ENCODE data around the gene PIK3CD. TPM values are rescaled to one million over a fixed set of nuclear protein-coding genes. Genes with fewer than 3 reads are reported as not detected.
"Not testable (repeated sequence)": the region's sequence is repeated elsewhere in the genome, so short reads cannot be mapped to it uniquely, and the experiment has no call there.

Gene PIK3CD
- total and polyA plus RNA-seq, 2 donors = 15.1 to 30.4 TPM

GRCh38 chr1:9615316-9616063, 36.0 kb upstream of the PIK3CD start:
- Histone ChIP-seq H3K27me3 (ENCODE audit: control insufficient read depth in 2 of 2, insufficient read depth in 1 of 2, low read length in 1 of 2) (peaks cover 0 to 3% of the 10 kb centered on the region in 2 donors), H3K9me3 (ENCODE audit: control insufficient read depth in 2 of 2, insufficient read depth in 1 of 2, low read length in 1 of 2) (no peaks in the 10 kb centered on the region), H3K36me3 (ENCODE audit: control insufficient read depth in 2 of 2, insufficient read depth in 2 of 2, low read length in 1 of 2) (peaks cover 22 to 23% of the 10 kb centered on the region in 2 donors), H3K27ac (ENCODE audit: low read depth in 1 of 2, low read length in 1 of 2) (no peak overlapping the region), H3K4me3 (ENCODE audit: low read length in 2 of 2) (no peak overlapping the region), H3K4me1 (ENCODE audit: control insufficient read depth in 2 of 2, insufficient read depth in 2 of 2, low read length in 2 of 2) (no peaks in the 10 kb centered on the region)
- 55% methylated on average over 16 of the region's 16 CpGs for WGBS
- DNase-seq (ENCODE audit: low read depth in 6 of 9, low spot score in 9 of 9) = peak in 2 of 9 donors; percentile 52 to 55

- no peak overlapping the region for H3K4me3 ChIP-seq (ENCODE audit: low read length in 2 of 2)
- H3K9me3 ChIP-seq (ENCODE audit: control insufficient read depth in 2 of 2, insufficient read depth in 1 of 2, low read length in 1 of 2) = no peaks in the 10 kb centered on the region
- H3K27me3 ChIP-seq (ENCODE audit: control insufficient read depth in 2 of 2, insufficient read depth in 1 of 2, low read length in 1 of 2) = peaks cover 0 to 3% of the 10 kb centered on the region in 2 donors
- DNase-seq (ENCODE audit: low read depth in 6 of 9, low spot score in 9 of 9) = no peak
- H3K4me1 ChIP-seq (ENCODE audit: control insufficient read depth in 2 of 2, insufficient read depth in 2 of 2, low read length in 2 of 2) = no peaks in the 10 kb centered on the region
- WGBS = 89% methylated on average over 18 of the region's 18 CpGs
- H3K36me3 ChIP-seq (ENCODE audit: control insufficient read depth in 2 of 2, insufficient read depth in 2 of 2, low read length in 1 of 2) = peaks cover 0 to 2% of the 10 kb centered on the region in 2 donors
- H3K27ac ChIP-seq (ENCODE audit: low read depth in 1 of 2, low read length in 1 of 2) = no peak overlapping the region
These were observed 32.4 kb upstream of the PIK3CD start for GRCh38 chr1:9618909-9619679.

- H3K36me3 ChIP-seq (ENCODE audit: control insufficient read depth in 2 of 2, insufficient read depth in 2 of 2, low read length in 1 of 2) = no peaks in the 10 kb centered on the region
- H3K27me3 ChIP-seq (ENCODE audit: control insufficient read depth in 2 of 2, insufficient read depth in 1 of 2, low read length in 1 of 2) = peaks cover 0 to 7% of the 10 kb centered on the region in 2 donors
- H3K9me3 ChIP-seq (ENCODE audit: control insufficient read depth in 2 of 2, insufficient read depth in 1 of 2, low read length in 1 of 2) = no peaks in the 10 kb centered on the region
- H3K4me1 ChIP-seq (ENCODE audit: control insufficient read depth in 2 of 2, insufficient read depth in 2 of 2, low read length in 2 of 2) = peaks cover 0 to under 1% of the 10 kb centered on the region in 2 donors
- no peak for DNase-seq (ENCODE audit: low read depth in 6 of 9, low spot score in 9 of 9)
- H3K4me3 ChIP-seq (ENCODE audit: low read length in 2 of 2) = no peak overlapping the region
- H3K27ac ChIP-seq (ENCODE audit: low read depth in 1 of 2, low read length in 1 of 2) = no peak overlapping the region
These were observed 30.5 kb upstream of the PIK3CD start for GRCh38 chr1:9621032-9621431.

GRCh38 chr1:9624081-9624480, 27.4 kb upstream of the PIK3CD start:
- DNase-seq (ENCODE audit: low read depth in 6 of 9, low spot score in 9 of 9) = no peak
- H3K9me3 ChIP-seq (ENCODE audit: control insufficient read depth in 2 of 2, insufficient read depth in 1 of 2, low read length in 1 of 2) = no peaks in the 10 kb centered on the region
- 95% methylated on average over 2 of the region's 2 CpGs for WGBS
- H3K4me3 ChIP-seq (ENCODE audit: low read length in 2 of 2) = no peak overlapping the region
- H3K4me1 ChIP-seq (ENCODE audit: control insufficient read depth in 2 of 2, insufficient read depth in 2 of 2, low read length in 2 of 2) = peaks cover 13 to 30% of the 10 kb centered on the region in 2 donors
- H3K27me3 ChIP-seq (ENCODE audit: control insufficient read depth in 2 of 2, insufficient read depth in 1 of 2, low read length in 1 of 2) = peaks cover 0 to 16% of the 10 kb centered on the region in 2 donors
- no peak overlapping the region for H3K27ac ChIP-seq (ENCODE audit: low read depth in 1 of 2, low read length in 1 of 2)
- no peaks in the 10 kb centered on the region for H3K36me3 ChIP-seq (ENCODE audit: control insufficient read depth in 2 of 2, insufficient read depth in 2 of 2, low read length in 1 of 2)

DNA sequence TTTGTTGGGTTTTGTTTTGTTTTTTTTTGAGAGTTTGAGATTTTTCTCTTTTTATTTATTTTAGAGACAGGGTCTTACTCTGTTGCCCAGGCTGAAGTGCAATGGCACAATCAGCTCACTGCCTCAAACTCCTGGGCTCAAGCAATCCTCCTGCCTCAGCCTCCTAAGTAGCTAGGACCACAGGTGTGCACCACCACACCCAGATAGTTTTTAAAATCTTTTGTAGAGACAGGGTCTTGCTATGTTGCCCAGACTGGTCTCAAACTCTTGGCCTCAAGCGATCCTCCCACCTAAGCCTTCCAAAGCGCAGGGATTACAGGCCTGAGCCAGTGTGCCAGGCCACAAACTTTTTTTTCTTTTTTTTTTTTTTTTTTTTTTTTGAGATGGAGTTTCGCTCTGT, 26.5 kb upstream of the PIK3CD start:
- not testable (repeated sequence) for H3K4me3 ChIP-seq (ENCODE audit: low read length in 2 of 2); H3K36me3 ChIP-seq (ENCODE audit: control insufficient read depth in 2 of 2, insufficient read depth in 2 of 2, low read length in 1 of 2); H3K27ac ChIP-seq (ENCODE audit: low read depth in 1 of 2, low read length in 1 of 2); H3K9me3 ChIP-seq (ENCODE audit: control insufficient read depth in 2 of 2, insufficient read depth in 1 of 2, low read length in 1 of 2); DNase-seq (ENCODE audit: low read depth in 6 of 9, low spot score in 9 of 9)
- WGBS = over 99% methylated on average over 3 of the region's 3 CpGs
- Histone ChIP-seq H3K4me1 (ENCODE audit: control insufficient read depth in 2 of 2, insufficient read depth in 2 of 2, low read length in 2 of 2) (peaks cover 18 to 40% of the 10 kb centered on the region in 2 donors), H3K27me3 (ENCODE audit: control insufficient read depth in 2 of 2, insufficient read depth in 1 of 2, low read length in 1 of 2) (peaks cover 0 to 14% of the 10 kb centered on the region in 2 donors)

DNA sequence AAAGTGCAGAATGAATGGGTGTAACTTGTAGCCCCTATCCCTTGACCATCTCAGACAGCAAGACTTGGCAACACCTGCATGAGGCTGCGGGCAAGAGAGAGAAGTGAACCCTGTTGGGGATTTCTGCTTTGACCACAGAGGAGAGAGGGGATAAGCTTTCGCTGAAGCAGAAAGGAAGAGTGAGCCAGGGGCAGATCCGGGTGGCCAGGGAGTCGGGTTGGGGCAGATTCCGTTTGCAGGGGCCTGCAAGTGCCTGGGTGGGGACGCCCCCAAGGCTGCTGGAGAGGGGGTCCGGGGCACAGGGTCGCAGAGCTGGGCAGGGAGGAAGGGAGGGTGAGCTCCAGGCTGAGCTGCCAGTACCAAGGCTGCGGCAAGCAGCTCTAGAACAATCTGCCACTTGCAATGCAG, 25.3 kb upstream of the PIK3CD start:
- Histone ChIP-seq H3K4me3 (ENCODE audit: low read length in 2 of 2) (no peak overlapping the region), H3K27me3 (ENCODE audit: control insufficient read depth in 2 of 2, insufficient read depth in 1 of 2, low read length in 1 of 2) (peaks cover 0 to 14% of the 10 kb centered on the region in 2 donors), H3K27ac (ENCODE audit: low read depth in 1 of 2, low read length in 1 of 2) (no peak overlapping the region), H3K36me3 (ENCODE audit: control insufficient read depth in 2 of 2, insufficient read depth in 2 of 2, low read length in 1 of 2) (no peaks in the 10 kb centered on the region), H3K4me1 (ENCODE audit: control insufficient read depth in 2 of 2, insufficient read depth in 2 of 2, low read length in 2 of 2) (peaks cover 22 to 52% of the 10 kb centered on the region in 2 donors), H3K9me3 (ENCODE audit: control insufficient read depth in 2 of 2, insufficient read depth in 1 of 2, low read length in 1 of 2) (no peaks in the 10 kb centered on the region)
- peak in 1 of 9 donors; percentile 23 for DNase-seq (ENCODE audit: low read depth in 6 of 9, low spot score in 9 of 9)
- 23% methylated on average over 9 of the region's 9 CpGs for WGBS

- Histone ChIP-seq H3K27ac (ENCODE audit: low read depth in 1 of 2, low read length in 1 of 2) (peak overlapping the region; percentile 88 to 96), H3K36me3 (ENCODE audit: control insufficient read depth in 2 of 2, insufficient read depth in 2 of 2, low read length in 1 of 2) (peaks cover 0 to 4% of the 10 kb centered on the region in 2 donors), H3K4me1 (ENCODE audit: control insufficient read depth in 2 of 2, insufficient read depth in 2 of 2, low read length in 2 of 2) (peaks cover 22 to 55% of the 10 kb centered on the region in 2 donors), H3K9me3 (ENCODE audit: control insufficient read depth in 2 of 2, insufficient read depth in 1 of 2, low read length in 1 of 2) (no peaks in the 10 kb centered on the region), H3K4me3 (ENCODE audit: low read length in 2 of 2) (peak overlapping the region; percentile 55 to 74), H3K27me3 (ENCODE audit: control insufficient read depth in 2 of 2, insufficient read depth in 1 of 2, low read length in 1 of 2) (peaks cover 0 to 14% of the 10 kb centered on the region in 2 donors)
- DNase-seq (ENCODE audit: low read depth in 6 of 9, low spot score in 9 of 9) = peak in 3 of 9 donors; percentile 63 to 84 (median 70)
- 42% methylated on average over 23 of the region's 23 CpGs for WGBS
These were observed 22.7 kb upstream of the PIK3CD start for GRCh38 chr1:9628541-9629444.

- Histone ChIP-seq H3K4me1 (ENCODE audit: control insufficient read depth in 2 of 2, insufficient read depth in 2 of 2, low read length in 2 of 2) (peaks cover 22 to 55% of the 10 kb centered on the region in 2 donors), H3K27me3 (ENCODE audit: control insufficient read depth in 2 of 2, insufficient read depth in 1 of 2, low read length in 1 of 2) (peaks cover 0 to 14% of the 10 kb centered on the region in 2 donors), H3K36me3 (ENCODE audit: control insufficient read depth in 2 of 2, insufficient read depth in 2 of 2, low read length in 1 of 2) (peaks cover 0 to 5% of the 10 kb centered on the region in 2 donors), H3K4me3 (ENCODE audit: low read length in 2 of 2) (peak overlapping the region; percentile 55 to 74), H3K27ac (ENCODE audit: low read depth in 1 of 2, low read length in 1 of 2) (peak overlapping the region; percentile 94 to 96), H3K9me3 (ENCODE audit: control insufficient read depth in 2 of 2, insufficient read depth in 1 of 2, low read length in 1 of 2) (no peaks in the 10 kb centered on the region)
- WGBS = 4% methylated on average over 29 of the region's 29 CpGs
- DNase-seq (ENCODE audit: low read depth in 6 of 9, low spot score in 9 of 9) = peak in 5 of 9 donors; percentile 72 to 91 (median 77)
These were observed 21.9 kb upstream of the PIK3CD start for GRCh38 chr1:9629445-9630201.

Measured in thymus (tissue), 11 donors.